GM12878 (cell line): Measurements from ENCODE around the gene ULK1. TPM values are rescaled to one million over a fixed set of nuclear protein-coding genes. Genes with fewer than 3 reads are reported as not detected.

ENCODE experiments used
- ATAC-seq: fragments of 200-7000 bp; cut with Tn5 transposase; 3 replicates; pipeline ENCODE4 v1.9.1; 2020; ENCODE audit warnings: mild to moderate bottlenecking, moderate library complexity
- BruUV-seq: library from RNA; stranded (reverse); fragments of 400-500 nt; replicated peaks from 2 replicates; lab custom pipeline; 2021; lab: Mats Ljungman, UMichigan
- CTCF ChIA-PET: fragments of 300-600 bp; sonication (Branson Sonifier 250); formaldehyde crosslinking; extraction: SDS; loops from one replicate; lab custom pipeline; 2021; ENCODE audit warnings: inconsistent platforms; lab: Yijun Ruan, JAX
- POLR2A ChIA-PET: fragments of 350-600 bp; formaldehyde crosslinking; extraction: SDS; loops from one replicate; lab custom pipeline; 2021; ENCODE audit warnings: inconsistent platforms; lab: Charles Lee
- RAD21 ChIA-PET: fragments of 300-600 bp; sonication (Branson Sonifier 250); formaldehyde crosslinking; loops from one replicate; lab custom pipeline; 2023; ENCODE audit warnings: antibody characterized with exemption; ENCODE audit not compliant: unreplicated experiment; lab: Charles Lee
- SMC1A ChIA-PET: fragments of 300-600 bp; sonication (Branson Sonifier 250); formaldehyde crosslinking; loops from one replicate; lab custom pipeline; 2023; ENCODE audit not compliant: unreplicated experiment, uncharacterized antibody; lab: Charles Lee
- DNase-seq: peaks from one replicate; pipeline ENCODE4 v3.0.0-alpha.2; 2011; ENCODE audit warnings: low read depth, low spot score
- FAIRE-seq: peaks from 3 replicates; lab custom pipeline; 2011; peaks lifted over from hg19 to GRCh38; lab: Jason Lieb, UNC
- H2AFZ ChIP-seq: 2 replicates; pipeline ENCODE4 v1.6.0; 2011; ENCODE audit warnings: low read depth, low read length, control low read depth; ENCODE audit not compliant: control insufficient read depth
- H3K27ac ChIP-seq: 2 replicates; pipeline ENCODE4 v1.5.1; 2011; ENCODE audit warnings: control low read depth; ENCODE audit not compliant: control insufficient read depth, insufficient read depth
- H3K27me3 ChIP-seq, 2 experiments: replicated peaks in 1 of 2; 2 replicates each; pipeline versions ENCODE4 v1.6.0 to v1.6.1; 2011; ENCODE audit warnings: low read length in 1 of 2; ENCODE audit not compliant: control insufficient read depth in 2 of 2, insufficient read depth in 2 of 2
- H3K36me3 ChIP-seq, 2 experiments: 2 replicates each; pipeline ENCODE4 v1.5.1; 2011; ENCODE audit warnings: low read length in 1 of 2; ENCODE audit not compliant: control insufficient read depth in 2 of 2, insufficient read depth in 2 of 2
- H3K4me1 ChIP-seq: 2 replicates; pipeline ENCODE4 v1.6.1; 2011; ENCODE audit warnings: mild to moderate bottlenecking, low read length, moderate library complexity, mixed read lengths; ENCODE audit not compliant: control insufficient read depth, insufficient read depth
- H3K4me2 ChIP-seq: 2 replicates; pipeline ENCODE4 v1.6.0; 2011; ENCODE audit warnings: control low read depth; ENCODE audit not compliant: control insufficient read depth, insufficient read depth
- H3K4me3 ChIP-seq: fragments of 200-600 bp; sonication (generic); 2 replicates; pipeline ENCODE4 v1.5.1; 2016
- H3K79me2 ChIP-seq: 2 replicates; pipeline ENCODE4 v1.6.0; 2011; ENCODE audit warnings: low read length; ENCODE audit not compliant: control insufficient read depth, insufficient read depth
- H3K9ac ChIP-seq: 2 replicates; pipeline ENCODE4 v1.8.0; 2011; ENCODE audit warnings: low read length, control low read depth, mixed read lengths; ENCODE audit not compliant: control insufficient read depth, insufficient read depth
- H3K9me3 ChIP-seq: replicated peaks from 3 replicates; pipeline ENCODE4 v1.5.1; 2011; ENCODE audit warnings: mild to moderate bottlenecking, low read length; ENCODE audit not compliant: control insufficient read depth, insufficient read depth
- H4K20me1 ChIP-seq: 2 replicates; pipeline ENCODE4 v1.6.0; 2011; ENCODE audit not compliant: control insufficient read depth, insufficient read depth
- CHD1 ChIP-seq: IDR thresholded peaks from 2 replicates; pipeline ENCODE4 v1.6.1; 2012; ENCODE audit warnings: low read depth, low read length, improper control_type of control experiment
- HDAC6 ChIP-seq: fragments of 200-600 bp; sonication (generic); IDR thresholded peaks from one replicate; pipeline ENCODE4 v1.8.0; 2017; ENCODE audit warnings: antibody characterized with exemption; ENCODE audit not compliant: unreplicated experiment
- MEF2A ChIP-seq: IDR thresholded peaks from 2 replicates; pipeline ENCODE4 v1.6.1; 2011; ENCODE audit warnings: low read depth, mild to moderate bottlenecking, low read length, moderate library complexity; ENCODE audit not compliant: insufficient read depth
- MTA3 ChIP-seq: IDR thresholded peaks from 2 replicates; pipeline ENCODE4 v1.6.1; 2012; ENCODE audit warnings: low read length, inconsistent platforms, borderline replicate concordance
- RAD21 ChIP-seq: IDR thresholded peaks from 2 replicates; pipeline ENCODE4 v1.6.1; 2011; ENCODE audit warnings: mild to moderate bottlenecking, low read depth, low read length, moderate library complexity; ENCODE audit not compliant: insufficient read depth
- RAD51 ChIP-seq: fragments of 450-650 bp; IDR thresholded peaks from 2 replicates; pipeline ENCODE4 v1.6.1; 2016; ENCODE audit warnings: moderate library complexity, mild to moderate bottlenecking, inconsistent platforms
- SMAD5 ChIP-seq: IDR thresholded peaks from 2 replicates; pipeline ENCODE4 v1.6.1; 2016; ENCODE audit warnings: antibody characterized with exemption, low read depth
- SUZ12 ChIP-seq: fragments of 200-600 bp; sonication (generic); IDR thresholded peaks from one replicate; pipeline ENCODE4 v1.6.1; 2018; ENCODE audit warnings: antibody characterized with exemption, mild to moderate bottlenecking; ENCODE audit not compliant: unreplicated experiment
- TARDBP ChIP-seq: IDR thresholded peaks from 2 replicates; pipeline ENCODE4 v1.6.1; 2016; ENCODE audit warnings: borderline replicate concordance
- WGBS: methylation state at CpG from one replicate; pipeline ENCODE4 v1.1.6; 2016; ENCODE audit warnings: low lambda C conversion rate; ENCODE audit not compliant: insufficient replicate concordance, insufficient coverage; ENCODE audit errors: missing lambda C conversion rate; 5-methylcytosine and 5-hydroxymethylcytosine counted together
- in situ Hi-C: fragments of 300-500 bp; cut with MboI; formaldehyde crosslinking; loops from 9 replicates; pipeline ENCODE4 v1.14.3; 2018; ENCODE audit warnings: mixed read lengths
- intact Hi-C: fragments of 100-400 bp; cut with micrococcal nuclease; formaldehyde crosslinking; loops from one replicate; pipeline ENCODE4 v1.14.2; 2022; ENCODE audit not compliant: unreplicated experiment
- polyA plus RNA-seq, 11 experiments: library from polyadenylated mRNA; depleted of rRNA in 4 of 11; unstranded in 6 of 11; stranded (reverse) in 5 of 11; fragments of >200 nt; fragmentation: Nextera tagmentation in 4 of 11; fragmentation: Illumina TruSeq in 1 of 11; extraction: Ambion mirVana in 4 of 11; extraction: Trizol in 1 of 11; gene quantifications; 1 replicate in 1 of 11; 2 replicates in 10 of 11; pipeline versions ENCODE4 v1.2.1 to v1.2.3, GENCODE V29; 2011 to 2016; ENCODE audit warnings: inconsistent platforms in 2 of 11, missing spikeins in 2 of 11, low read depth in 1 of 11
- total RNA-seq, 4 experiments: library from RNA; depleted of rRNA in 3 of 4; stranded (reverse); fragments of >200 nt in 3 of 4; fragmentation: Illumina TruSeq in 1 of 4; extraction: Trizol in 1 of 4; gene quantifications; 2 replicates each; pipeline versions ENCODE4 v1.2.1 to v1.2.3, GENCODE V29; 2013 to 2021
- TF ChIP-seq, protein P1 (sequence below): fragments of 450-650 bp; IDR thresholded peaks from 2 replicates; pipeline ENCODE4 v1.6.1; 2017; ENCODE audit warnings: low read depth, mild to moderate bottlenecking, moderate library complexity
- TF ChIP-seq, protein P2 (sequence below): IDR thresholded peaks from 2 replicates; pipeline ENCODE4 v1.6.1; 2012; ENCODE audit warnings: low read depth, low read length, improper control_type of control experiment
- TF ChIP-seq, protein P3 (sequence below): fragments of 450-650 bp; IDR thresholded peaks from 2 replicates; pipeline ENCODE4 v1.6.1; 2018; ENCODE audit warnings: borderline replicate concordance, mild to moderate bottlenecking; ENCODE audit not compliant: partially characterized antibody

Gene ULK1
- total and polyA plus RNA-seq, 10 of the 15 experiments (the other 5 are each of a cell fraction or from before 2014, with no cell fraction given): 0.13 to 14.1 (median 1.5) TPM

DNA sequence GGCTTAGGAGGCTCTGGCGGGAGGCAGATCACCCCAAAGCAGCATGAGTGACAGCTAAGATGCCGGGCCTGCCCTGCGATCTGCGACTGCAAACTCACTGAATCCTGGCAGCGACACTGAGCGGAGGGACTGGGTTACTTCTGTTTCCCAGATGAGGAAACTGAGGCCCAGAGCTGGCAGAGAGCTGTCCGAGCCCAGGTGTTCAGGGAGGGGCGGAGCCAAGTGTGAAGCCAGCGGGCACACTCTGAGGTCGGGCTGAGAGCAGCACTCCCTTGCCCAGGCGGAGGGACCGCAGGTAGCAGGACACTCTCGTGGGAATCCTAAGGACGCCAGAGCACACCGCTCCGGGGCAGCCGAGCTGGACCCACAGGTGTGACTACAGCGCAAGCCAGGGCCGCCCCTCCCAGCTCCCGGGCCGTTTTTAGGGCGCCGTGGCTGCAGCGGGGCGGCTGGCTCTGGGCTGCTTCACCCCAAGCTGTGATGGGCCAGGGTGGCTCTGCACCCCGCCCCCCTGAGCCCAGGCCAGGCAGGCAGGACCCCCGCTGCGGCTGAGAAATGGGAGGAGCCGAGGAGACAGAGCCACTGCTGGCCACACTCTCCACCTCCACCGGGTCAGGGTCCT is 38.8 kb upstream of the ULK1 start (continued):
- TF ChIP-seq, protein P1, sequence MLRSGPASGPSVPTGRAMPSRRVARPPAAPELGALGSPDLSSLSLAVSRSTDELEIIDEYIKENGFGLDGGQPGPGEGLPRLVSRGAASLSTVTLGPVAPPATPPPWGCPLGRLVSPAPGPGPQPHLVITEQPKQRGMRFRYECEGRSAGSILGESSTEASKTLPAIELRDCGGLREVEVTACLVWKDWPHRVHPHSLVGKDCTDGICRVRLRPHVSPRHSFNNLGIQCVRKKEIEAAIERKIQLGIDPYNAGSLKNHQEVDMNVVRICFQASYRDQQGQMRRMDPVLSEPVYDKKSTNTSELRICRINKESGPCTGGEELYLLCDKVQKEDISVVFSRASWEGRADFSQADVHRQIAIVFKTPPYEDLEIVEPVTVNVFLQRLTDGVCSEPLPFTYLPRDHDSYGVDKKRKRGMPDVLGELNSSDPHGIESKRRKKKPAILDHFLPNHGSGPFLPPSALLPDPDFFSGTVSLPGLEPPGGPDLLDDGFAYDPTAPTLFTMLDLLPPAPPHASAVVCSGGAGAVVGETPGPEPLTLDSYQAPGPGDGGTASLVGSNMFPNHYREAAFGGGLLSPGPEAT: no peak

DNA sequence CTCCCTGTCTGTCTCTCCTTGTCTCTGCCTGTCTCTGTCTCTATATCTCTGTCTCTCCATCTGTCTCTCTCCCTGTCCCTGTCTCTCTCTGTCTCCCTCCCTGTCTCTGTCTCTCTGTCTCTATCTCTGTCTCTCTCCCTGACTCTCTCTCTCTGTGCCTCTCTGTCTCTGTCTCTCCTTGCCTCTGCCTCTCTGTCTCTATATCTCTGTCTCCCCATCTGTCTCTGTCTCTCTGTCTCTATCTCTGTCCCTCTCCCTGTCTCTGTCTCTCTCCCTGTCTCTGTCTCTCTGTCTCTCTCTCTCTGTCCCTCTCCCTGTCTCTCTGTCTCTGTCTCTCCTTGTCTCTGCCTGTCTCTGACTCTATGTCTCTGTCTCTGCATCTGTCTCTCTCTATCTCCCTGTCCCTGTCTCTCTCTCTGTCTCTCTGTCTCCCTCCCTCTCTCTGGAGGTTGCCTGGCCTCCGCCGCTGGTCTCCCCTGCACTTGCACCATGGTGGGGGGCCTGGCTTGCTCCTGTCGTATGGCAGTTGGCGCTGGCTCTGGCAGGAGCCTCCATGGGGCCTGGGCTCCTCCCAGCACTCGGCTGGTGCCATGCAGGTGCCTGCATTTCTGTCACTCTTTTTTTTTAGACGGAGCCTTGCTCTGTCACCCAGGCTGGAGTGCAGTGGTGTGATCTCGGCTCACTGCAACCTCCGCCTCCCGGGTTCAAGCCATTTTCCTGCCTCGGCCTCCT is 37.9 kb upstream of the ULK1 start:
- ChIA-PET RAD21 (no interaction called here), CTCF (no interaction called here), SMC1A (no interaction called here), POLR2A (no interaction called here)
- ATAC-seq (no peak), FAIRE-seq (no peak), DNase-seq (no peak)
- Histone ChIP-seq H2AFZ (no peak overlapping the region), H3K9me3 (no peaks in the 10 kb centered on the region), H3K9ac (no peak overlapping the region), H3K4me2 (no peak overlapping the region), H3K27ac (no peak overlapping the region), H3K79me2 (no peaks in the 10 kb centered on the region), H3K27me3 (no peaks in the 10 kb centered on the region), H3K4me3 (no peak overlapping the region), H3K36me3 (no peaks in the 10 kb centered on the region), H4K20me1 (no peaks in the 10 kb centered on the region), H3K4me1 (peaks cover 3% of the 10 kb centered on the region; the same call in 1 of the 2 replicates)
- no peak for TF ChIP-seq RAD51
- TF ChIP-seq TARDBP: no peak
- TF ChIP-seq, protein P2, sequence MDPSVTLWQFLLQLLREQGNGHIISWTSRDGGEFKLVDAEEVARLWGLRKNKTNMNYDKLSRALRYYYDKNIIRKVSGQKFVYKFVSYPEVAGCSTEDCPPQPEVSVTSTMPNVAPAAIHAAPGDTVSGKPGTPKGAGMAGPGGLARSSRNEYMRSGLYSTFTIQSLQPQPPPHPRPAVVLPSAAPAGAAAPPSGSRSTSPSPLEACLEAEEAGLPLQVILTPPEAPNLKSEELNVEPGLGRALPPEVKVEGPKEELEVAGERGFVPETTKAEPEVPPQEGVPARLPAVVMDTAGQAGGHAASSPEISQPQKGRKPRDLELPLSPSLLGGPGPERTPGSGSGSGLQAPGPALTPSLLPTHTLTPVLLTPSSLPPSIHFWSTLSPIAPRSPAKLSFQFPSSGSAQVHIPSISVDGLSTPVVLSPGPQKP: no peak
- TF ChIP-seq, protein P3, sequence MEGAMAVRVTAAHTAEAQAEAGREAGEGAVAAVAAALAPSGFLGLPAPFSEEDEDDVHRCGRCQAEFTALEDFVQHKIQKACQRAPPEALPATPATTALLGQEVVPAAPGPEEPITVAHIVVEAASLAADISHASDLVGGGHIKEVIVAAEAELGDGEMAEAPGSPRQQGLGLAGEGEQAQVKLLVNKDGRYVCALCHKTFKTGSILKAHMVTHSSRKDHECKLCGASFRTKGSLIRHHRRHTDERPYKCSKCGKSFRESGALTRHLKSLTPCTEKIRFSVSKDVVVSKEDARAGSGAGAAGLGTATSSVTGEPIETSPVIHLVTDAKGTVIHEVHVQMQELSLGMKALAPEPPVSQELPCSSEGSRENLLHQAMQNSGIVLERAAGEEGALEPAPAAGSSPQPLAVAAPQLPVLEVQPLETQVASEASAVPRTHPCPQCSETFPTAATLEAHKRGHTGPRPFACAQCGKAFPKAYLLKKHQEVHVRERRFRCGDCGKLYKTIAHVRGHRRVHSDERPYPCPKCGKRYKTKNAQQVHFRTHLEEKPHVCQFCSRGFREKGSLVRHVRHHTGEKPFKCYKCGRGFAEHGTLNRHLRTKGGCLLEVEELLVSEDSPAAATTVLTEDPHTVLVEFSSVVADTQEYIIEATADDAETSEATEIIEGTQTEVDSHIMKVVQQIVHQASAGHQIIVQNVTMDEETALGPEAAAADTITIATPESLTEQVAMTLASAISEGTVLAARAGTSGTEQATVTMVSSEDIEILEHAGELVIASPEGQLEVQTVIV: no peak
- no peak for TF ChIP-seq SUZ12
- TF ChIP-seq HDAC6: no peak
- no peak for TF ChIP-seq MEF2A
- TF ChIP-seq RAD21: no peak
- TF ChIP-seq SMAD5: no peak
- no peak for TF ChIP-seq CHD1
- TF ChIP-seq MTA3: no peak
- no TSS peak for BruUV-seq
- WGBS: 64% methylated on average over 10 of the region's 10 CpGs
- intact Hi-C loops (no loop called here), in situ Hi-C loops (no loop called here)
